Activated T-cell treated with anti-CD3 and anti-CD28 coated beads, Interleukin-2, amount 50 U/mL, for 24 hours (primary cell): Measurements from ENCODE around the gene NDRG4.

Source experiments
- DNase-seq: peaks from one replicate; pipeline ENCODE4 v3.0.0-alpha.2; 2020
- H3K27ac Mint-ChIP-seq: 2 replicates; pipeline ENCODE4 v1.8.0; 2020; ENCODE audit warnings: mild to moderate bottlenecking, mixed read lengths
- H3K27me3 Mint-ChIP-seq: 2 replicates; pipeline ENCODE4 v1.8.0; 2020; ENCODE audit warnings: mixed read lengths
- H3K36me3 Mint-ChIP-seq: 2 replicates; pipeline ENCODE4 v1.8.0; 2020; ENCODE audit warnings: low read depth, mixed read lengths
- H3K4me1 Mint-ChIP-seq: 2 replicates; pipeline ENCODE4 v1.8.0; 2020; ENCODE audit warnings: low read depth, mixed read lengths
- H3K4me3 Mint-ChIP-seq: 2 replicates; pipeline ENCODE4 v1.8.0; 2020; ENCODE audit warnings: mild to moderate bottlenecking, moderate library complexity, mixed read lengths
- H3K9me3 Mint-ChIP-seq: 2 replicates; pipeline ENCODE4 v1.8.0; 2020; ENCODE audit warnings: mixed read lengths

Gene NDRG4

GRCh38 chr16:58518980-58519368, 19.0 kb downstream of the NDRG4 start:
- no peak for DNase-seq
- H3K9me3 Mint-ChIP-seq = no peaks in the 10 kb centered on the region
- H3K36me3 Mint-ChIP-seq = peaks cover 89% of the 10 kb centered on the region
- H3K4me1 Mint-ChIP-seq = peaks cover 44% of the 10 kb centered on the region
- H3K27me3 Mint-ChIP-seq = no peaks in the 10 kb centered on the region
- H3K4me3 Mint-ChIP-seq = no peak overlapping the region
- peak overlapping the region; percentile 79 for H3K27ac Mint-ChIP-seq

- peaks cover 42% of the 10 kb centered on the region for H3K4me1 Mint-ChIP-seq
- H3K36me3 Mint-ChIP-seq = peaks cover 95% of the 10 kb centered on the region
- no peaks in the 10 kb centered on the region for H3K27me3 Mint-ChIP-seq
- no peak for DNase-seq
- H3K4me3 Mint-ChIP-seq = no peak overlapping the region
- H3K27ac Mint-ChIP-seq = peak overlapping the region; percentile 59
- no peaks in the 10 kb centered on the region for H3K9me3 Mint-ChIP-seq
These were observed 19.8 kb downstream of the NDRG4 start for GRCh38 chr16:58519707-58520106.

- Mint-ChIP-seq H3K36me3 (peaks cover 97% of the 10 kb centered on the region), H3K27ac (no peak overlapping the region), H3K4me3 (no peak overlapping the region), H3K4me1 (peaks cover 2% of the 10 kb centered on the region), H3K9me3 (no peaks in the 10 kb centered on the region), H3K27me3 (no peaks in the 10 kb centered on the region)
- no peak for DNase-seq
These were observed 30.2 kb downstream of the NDRG4 start for GRCh38 chr16:58530179-58530578.

- H3K36me3 Mint-ChIP-seq = peaks cover 97% of the 10 kb centered on the region
- no peaks in the 10 kb centered on the region for H3K9me3 Mint-ChIP-seq
- H3K4me1 Mint-ChIP-seq = peaks cover 2% of the 10 kb centered on the region
- peak overlapping the region; percentile 18 for H3K27ac Mint-ChIP-seq
- no peaks in the 10 kb centered on the region for H3K27me3 Mint-ChIP-seq
- H3K4me3 Mint-ChIP-seq = no peak overlapping the region
- DNase-seq = no peak
These were observed 32.5 kb downstream of the NDRG4 start for GRCh38 chr16:58532414-58532813.

GRCh38 chr16:58533751-58534470, 34.0 kb downstream of the NDRG4 start:
- Mint-ChIP-seq H3K27ac (no peak overlapping the region), H3K9me3 (no peaks in the 10 kb centered on the region), H3K36me3 (peaks cover 97% of the 10 kb centered on the region), H3K27me3 (no peaks in the 10 kb centered on the region), H3K4me3 (no peak overlapping the region), H3K4me1 (peaks cover 2% of the 10 kb centered on the region)
- no peak for DNase-seq

GRCh38 chr16:58535100-58535499, 35.2 kb downstream of the NDRG4 start:
- Mint-ChIP-seq H3K9me3 (no peaks in the 10 kb centered on the region), H3K27me3 (no peaks in the 10 kb centered on the region), H3K27ac (no peak overlapping the region), H3K36me3 (peaks cover 99% of the 10 kb centered on the region), H3K4me1 (peaks cover 2% of the 10 kb centered on the region), H3K4me3 (no peak overlapping the region)
- DNase-seq = no peak

- Mint-ChIP-seq H3K4me1 (peaks cover 2% of the 10 kb centered on the region), H3K36me3 (peaks cover 97% of the 10 kb centered on the region), H3K4me3 (no peak overlapping the region), H3K9me3 (no peaks in the 10 kb centered on the region), H3K27me3 (no peaks in the 10 kb centered on the region), H3K27ac (no peak overlapping the region)
- no peak for DNase-seq
These were observed 36.3 kb downstream of the NDRG4 start for GRCh38 chr16:58536278-58536677.

GRCh38 chr16:58537124-58537906, 37.4 kb downstream of the NDRG4 start:
- DNase-seq = no peak
- H3K9me3 Mint-ChIP-seq = no peaks in the 10 kb centered on the region
- H3K4me3 Mint-ChIP-seq = no peak overlapping the region
- H3K27me3 Mint-ChIP-seq = no peaks in the 10 kb centered on the region
- H3K36me3 Mint-ChIP-seq = peaks cover 97% of the 10 kb centered on the region
- peaks cover 2% of the 10 kb centered on the region for H3K4me1 Mint-ChIP-seq
- H3K27ac Mint-ChIP-seq = peak overlapping the region; percentile 7

- H3K27me3 Mint-ChIP-seq = no peaks in the 10 kb centered on the region
- H3K36me3 Mint-ChIP-seq = peaks cover 99% of the 10 kb centered on the region
- no peaks in the 10 kb centered on the region for H3K4me1 Mint-ChIP-seq
These were observed 41.8 kb downstream of the NDRG4 start for GRCh38 chr16:58541711-58542110.

GRCh38 chr16:58542291-58542690, 42.3 kb downstream of the NDRG4 start:
- Mint-ChIP-seq H3K36me3 (peaks cover 99% of the 10 kb centered on the region), H3K4me3 (no peak overlapping the region), H3K4me1 (no peaks in the 10 kb centered on the region), H3K9me3 (no peaks in the 10 kb centered on the region), H3K27ac (peak overlapping the region; percentile 23), H3K27me3 (no peaks in the 10 kb centered on the region)
- DNase-seq = no peak

More at GRCh38 chr16:58541711-58542110, 41.8 kb downstream of the NDRG4 start:
- DNase-seq = no peak
- no peaks in the 10 kb centered on the region for H3K9me3 Mint-ChIP-seq
- H3K4me3 Mint-ChIP-seq = no peak overlapping the region
- H3K27ac Mint-ChIP-seq = no peak overlapping the region

GRCh38 chr16:58543685-58544084, 43.7 kb downstream of the NDRG4 start:
- H3K4me1 Mint-ChIP-seq = no peaks in the 10 kb centered on the region
- H3K36me3 Mint-ChIP-seq = peaks cover 99% of the 10 kb centered on the region
- H3K27ac Mint-ChIP-seq = no peak overlapping the region

GRCh38 chr16:58548378-58548777, 48.4 kb downstream of the NDRG4 start:
- Mint-ChIP-seq H3K9me3 (no peaks in the 10 kb centered on the region), H3K27ac (no peak overlapping the region), H3K4me1 (no peaks in the 10 kb centered on the region), H3K36me3 (peaks cover 98% of the 10 kb centered on the region), H3K27me3 (no peaks in the 10 kb centered on the region), H3K4me3 (no peak overlapping the region)
- no peak for DNase-seq

More at GRCh38 chr16:58543685-58544084, 43.7 kb downstream of the NDRG4 start:
- Mint-ChIP-seq H3K9me3 (no peaks in the 10 kb centered on the region), H3K27me3 (no peaks in the 10 kb centered on the region), H3K4me3 (no peak overlapping the region)
- DNase-seq = no peak

GRCh38 chr16:58551496-58551895, 51.6 kb downstream of the NDRG4 start:
- Mint-ChIP-seq H3K27me3 (no peaks in the 10 kb centered on the region), H3K36me3 (peaks cover 98% of the 10 kb centered on the region), H3K9me3 (no peaks in the 10 kb centered on the region), H3K4me3 (no peak overlapping the region), H3K27ac (peak overlapping the region; percentile 50), H3K4me1 (no peaks in the 10 kb centered on the region)
- no peak for DNase-seq

- H3K4me3 Mint-ChIP-seq = no peak overlapping the region
- H3K4me1 Mint-ChIP-seq = peaks cover 1% of the 10 kb centered on the region
- peaks cover 99% of the 10 kb centered on the region for H3K36me3 Mint-ChIP-seq
- no peak for DNase-seq
- no peaks in the 10 kb centered on the region for H3K9me3 Mint-ChIP-seq
- H3K27ac Mint-ChIP-seq = peak overlapping the region; percentile 53
- H3K27me3 Mint-ChIP-seq = no peaks in the 10 kb centered on the region
These were observed 56.7 kb downstream of the NDRG4 start for GRCh38 chr16:58556678-58557077.
